NCI-H2107 treated with DMSO at 0.1 percent for 48 hours (cell line): ENCODE results near the gene ZSWIM6.

ENCODE experiments used
- DNase-seq: peaks from one replicate; lab custom pipeline; 2025; ENCODE audit not compliant: unreplicated experiment; lab: John Stamatoyannopoulos, UW

The ZSWIM6 gene

DNA sequence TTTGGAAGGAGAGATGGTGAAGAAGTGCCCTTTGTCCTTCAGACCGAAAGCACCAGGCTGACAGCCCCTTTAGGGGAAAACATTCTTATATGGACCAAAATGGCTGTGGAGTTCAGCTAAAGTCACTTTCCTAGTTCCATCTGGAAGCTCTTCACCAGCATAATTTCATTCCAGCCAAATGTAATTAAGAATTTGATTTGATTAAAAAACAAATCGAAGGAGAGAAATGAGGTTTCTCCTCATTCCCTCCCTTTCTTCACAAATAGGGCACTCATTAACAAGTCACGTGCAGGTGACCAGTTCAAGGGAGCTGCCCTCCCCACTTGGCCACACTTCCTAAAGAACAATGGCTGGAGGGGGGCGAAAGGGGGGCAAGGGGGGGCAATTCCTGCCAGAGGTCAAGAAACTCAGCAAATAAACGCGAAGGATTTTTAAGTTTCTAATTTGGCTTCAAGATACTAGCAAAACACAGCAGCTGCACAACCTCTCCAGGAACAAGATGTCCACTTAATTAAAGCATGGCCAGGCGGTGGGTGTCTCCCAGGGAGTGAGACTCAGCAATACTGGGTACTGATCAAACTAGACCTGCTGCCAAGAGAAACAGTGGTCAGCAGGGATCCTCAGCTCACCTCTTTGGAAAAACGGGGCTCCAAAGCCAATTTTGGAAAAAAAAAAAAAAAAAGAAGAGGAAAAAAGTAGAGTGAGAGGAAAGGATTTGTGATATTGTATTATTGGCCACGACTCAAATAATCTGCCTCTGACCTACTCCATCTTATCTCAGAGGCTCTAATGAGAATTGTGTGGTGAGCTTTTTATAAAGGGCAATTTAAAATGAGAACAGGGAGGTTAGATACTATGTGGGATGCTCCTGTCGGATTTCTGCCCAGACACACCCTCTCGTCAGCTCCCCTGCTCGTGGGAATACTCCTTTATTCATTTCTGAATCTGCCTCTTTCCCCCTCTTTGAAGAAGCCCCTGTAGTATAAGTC lies 254.3 kb downstream of the ZSWIM6 start:
- no peak for DNase-seq

GRCh38 chr5:61587125-61587524 lies 255.1 kb downstream of the ZSWIM6 start:
- no peak for DNase-seq

DNA sequence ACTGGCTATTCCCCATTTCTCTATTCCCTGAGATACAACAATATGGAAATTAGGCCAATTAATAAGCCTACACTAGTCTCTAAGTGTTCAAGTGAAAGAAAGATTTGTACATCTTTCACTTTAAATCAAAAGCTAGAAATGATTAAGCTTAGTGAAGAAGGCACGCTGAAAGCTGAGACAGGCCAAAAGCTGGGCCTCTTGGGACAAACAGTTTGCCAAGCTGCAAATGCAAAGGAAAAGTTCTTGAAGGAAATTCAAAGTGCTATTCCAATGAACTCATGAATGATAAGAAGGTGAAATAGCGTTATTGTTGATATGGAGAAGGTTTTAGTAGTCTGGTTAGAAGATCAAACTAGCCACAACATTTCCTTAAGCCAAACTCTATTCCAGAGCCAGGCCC lies 256.2 kb downstream of the ZSWIM6 start:
- DNase-seq, result no peak

GRCh38 chr5:61589946-61590345 lies 257.9 kb downstream of the ZSWIM6 start:
- DNase-seq, result no peak

- DNase-seq, result no peak
Measured at GRCh38 chr5:61590473-61590872, 258.4 kb downstream of the ZSWIM6 start.

DNA sequence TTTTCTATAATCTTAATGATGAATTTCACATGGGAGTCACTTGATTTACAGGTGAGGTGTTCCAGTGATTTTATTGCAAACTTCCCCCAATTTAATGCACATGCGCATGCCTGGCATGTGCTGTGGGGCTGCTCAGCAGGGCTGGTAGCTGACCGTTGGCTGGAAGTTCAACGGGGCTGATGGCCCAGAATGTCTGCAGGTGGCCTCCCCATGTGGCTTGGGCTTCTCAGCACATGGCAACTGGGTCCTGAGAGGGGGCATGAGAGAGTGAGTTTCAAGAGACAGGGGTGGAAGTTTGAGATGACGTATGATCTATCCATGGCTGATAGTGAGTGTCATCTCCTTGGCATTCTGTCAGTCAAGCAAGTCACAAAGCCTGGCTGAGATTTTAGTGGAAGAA lies 259.8 kb downstream of the ZSWIM6 start:
- no peak for DNase-seq

DNA sequence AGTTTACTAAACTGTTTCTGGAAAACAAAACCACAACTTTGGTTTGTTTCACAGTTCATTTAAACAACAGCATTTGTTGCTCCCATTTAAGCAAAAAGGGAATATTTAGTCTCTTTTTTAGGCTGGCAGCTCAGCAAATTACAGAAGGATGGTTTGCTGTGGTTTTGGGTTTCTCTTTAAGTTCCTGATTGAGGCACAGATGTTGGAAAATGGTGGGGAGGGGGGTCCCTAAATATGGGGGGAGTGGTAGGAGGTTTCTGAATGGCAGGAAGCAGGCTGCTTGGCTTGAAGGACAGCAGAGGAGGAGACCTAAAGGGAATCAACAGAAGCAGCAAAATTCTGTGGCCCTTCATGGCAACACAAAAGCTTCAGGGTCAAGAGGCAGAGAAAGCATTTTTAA lies 263.4 kb downstream of the ZSWIM6 start:
- no peak for DNase-seq
